Aorta (tissue), 5 donors: Measurements from ENCODE around the gene CFAP221. TPM values are rescaled to one million over a fixed set of nuclear protein-coding genes. Genes with fewer than 3 reads are reported as not detected.

Experiments
- ATAC-seq: fragments of 200-7000 bp; cut with Tn5 transposase; one replicate; pipeline ENCODE4 v1.9.1; 2022; ENCODE audit warnings: moderate library complexity; ENCODE audit not compliant: low FRiP score
- DNase-seq, 2 donors: peaks; one replicate each; pipeline ENCODE4 v3.0.0-alpha.2; 2020
- H3K27ac ChIP-seq, 2 donors: one replicate each; pipeline ENCODE4 v1.5.1; 2013; ENCODE audit warnings: low read length in 2 of 2, mild to moderate bottlenecking in 2 of 2, moderate library complexity in 2 of 2, control low read depth in 1 of 2, inconsistent platforms in 1 of 2, low read depth in 1 of 2
- H3K27me3 ChIP-seq, 2 donors: one replicate each; pipeline ENCODE4 v1.6.1; 2013; ENCODE audit warnings: control low read depth in 1 of 2, low read length in 1 of 2, mild to moderate bottlenecking in 1 of 2, moderate library complexity in 1 of 2; ENCODE audit not compliant: insufficient read depth in 2 of 2, control insufficient read depth in 1 of 2
- H3K36me3 ChIP-seq, 2 donors: one replicate each; pipeline ENCODE4 v1.6.1; 2013; ENCODE audit warnings: control low read depth in 1 of 2, low read length in 1 of 2, mild to moderate bottlenecking in 1 of 2; ENCODE audit not compliant: insufficient read depth in 2 of 2, control insufficient read depth in 1 of 2
- H3K4me1 ChIP-seq, 2 donors: one replicate each; pipeline ENCODE4 v1.6.1; 2013; ENCODE audit warnings: low read length in 2 of 2, control low read depth in 1 of 2, mild to moderate bottlenecking in 1 of 2, moderate library complexity in 1 of 2; ENCODE audit not compliant: insufficient read depth in 2 of 2, control insufficient read depth in 1 of 2
- H3K4me3 ChIP-seq, 2 donors: one replicate each; pipeline ENCODE4 v1.5.1; 2013; ENCODE audit warnings: low read length in 2 of 2, control low read depth in 1 of 2, mild to moderate bottlenecking in 1 of 2
- H3K9me3 ChIP-seq: one replicate; pipeline ENCODE4 v1.6.1; 2013; ENCODE audit warnings: mild to moderate bottlenecking, low read length; ENCODE audit not compliant: control insufficient read depth
- WGBS, 2 donors: extraction: QIAGEN DNeasy Blood & Tissue Kit; methylation state at CpG; one replicate each; pipeline ENCODE4 v1.1.7; 2013; 5-methylcytosine and 5-hydroxymethylcytosine counted together
- intact Hi-C, 2 donors: fragments of 100-400 bp; cut with DNase I; formaldehyde crosslinking; loops; one replicate each; pipeline versions ENCODE4 v1.14.2 to v1.15.0; 2022
- polyA plus RNA-seq, 2 donors: library from polyadenylated mRNA; stranded (reverse); fragments of 200-250 nt; gene quantifications; one replicate each; pipeline ENCODE4 v1.2.3, GENCODE V29; 2013
- total RNA-seq, 2 donors: library from RNA; stranded (reverse); fragmentation: NEBNext Ultra II Directional; extraction: Animal tissue kit (Norgen Biotek cat#: 25700); gene quantifications; one replicate each; pipeline ENCODE4 v1.2.1, GENCODE V29; 2021
- donor health status: healthy with polysubstance abuse.
- donor health status: Bipolar disorder and iron deficiency.
- donor health status: DM: no; HTN: no; CAD: no.
- donor health status: DM: no; HTN: no; CAD: no.
- donor health status: DM: yes; HTN: yes; CAD: no.

Gene CFAP221
- total and polyA plus RNA-seq, 4 donors = 0.18 to 2.1 (median 0.69) TPM; not detected in 1

DNA sequence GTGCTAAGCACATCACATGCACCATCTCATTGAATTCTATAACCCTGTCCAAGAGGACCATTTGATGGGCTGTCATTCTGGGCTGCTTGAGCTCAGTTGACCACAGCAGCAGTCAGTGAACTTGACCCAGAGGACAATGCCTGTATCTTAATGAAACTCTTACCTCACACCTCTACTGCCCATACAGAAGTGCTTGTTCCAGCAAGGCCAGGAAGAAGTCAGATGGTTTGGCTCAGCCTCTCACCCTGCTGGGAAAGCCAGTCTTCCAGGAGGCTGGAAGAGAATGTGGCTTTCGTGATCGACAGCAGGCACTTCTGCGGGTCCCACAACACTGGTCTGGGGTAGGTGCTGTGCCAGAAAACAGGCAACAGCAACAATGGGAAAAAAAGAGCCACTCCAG, 47.3 kb downstream of the CFAP221 start:
- Histone ChIP-seq H3K36me3 (no peaks in the 10 kb centered on the region), H3K27ac (no peak overlapping the region), H3K27me3 (no peaks in the 10 kb centered on the region), H3K4me1 (no peaks in the 10 kb centered on the region), H3K9me3 (no peaks in the 10 kb centered on the region), H3K4me3 (no peak overlapping the region)
- 86 to 89% methylated on average over 3 of the region's 3 CpGs for WGBS, 2 donors
- intact Hi-C loops = no loop called here
- DNase-seq = no peak
- no peak for ATAC-seq

DNA sequence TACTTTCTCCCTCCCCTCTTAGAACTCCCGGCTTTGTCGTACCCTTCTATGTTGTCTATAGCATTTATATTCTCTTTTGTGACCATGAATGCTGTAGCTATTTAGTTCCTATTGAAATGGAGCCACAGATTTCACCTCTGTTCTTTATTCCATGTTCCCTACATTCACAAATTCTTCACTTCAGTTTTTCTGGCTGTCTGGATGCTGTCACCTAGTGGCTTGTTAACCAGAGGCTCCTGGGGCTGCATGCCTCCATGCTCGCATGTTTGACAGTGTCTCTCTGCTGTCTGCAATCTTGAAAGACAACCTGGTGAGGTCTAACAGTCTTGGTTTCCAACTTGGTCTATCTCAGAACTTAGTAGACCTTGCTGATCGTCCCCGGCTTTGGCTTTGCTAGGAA, 48.2 kb downstream of the CFAP221 start:
- intact Hi-C loops = no loop called here
- no peak for DNase-seq
- H3K9me3 ChIP-seq = no peaks in the 10 kb centered on the region
- no peak overlapping the region for H3K4me3 ChIP-seq
- H3K27me3 ChIP-seq = no peaks in the 10 kb centered on the region
- no peaks in the 10 kb centered on the region for H3K4me1 ChIP-seq
- no peaks in the 10 kb centered on the region for H3K36me3 ChIP-seq
- no peak overlapping the region for H3K27ac ChIP-seq
- no peak for ATAC-seq
- WGBS, 2 donors = 74 to 79% methylated on average over 5 of the region's 5 CpGs

DNA sequence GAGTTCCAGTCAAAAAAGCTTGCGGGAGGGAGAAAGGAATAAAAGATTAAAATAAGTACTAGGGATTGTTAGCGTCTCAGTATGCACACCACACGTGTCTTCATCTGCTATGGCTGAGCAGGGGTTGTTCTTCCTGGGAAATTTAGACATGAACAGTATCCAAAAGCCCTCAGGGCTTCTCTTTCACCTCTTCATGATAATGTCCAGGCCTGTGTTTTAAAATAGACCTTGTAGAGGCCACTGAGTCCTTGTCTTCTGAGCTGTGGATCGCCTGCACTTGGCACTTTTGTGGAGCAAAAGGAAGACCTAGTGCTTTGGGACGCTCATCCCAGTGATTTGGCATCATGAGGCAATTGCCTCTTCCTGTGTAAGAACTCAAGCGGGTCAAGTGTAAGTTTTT, 52.4 kb downstream of the CFAP221 start:
- H3K4me1 ChIP-seq = peaks cover 3 to 5% of the 10 kb centered on the region in 2 donors
- H3K36me3 ChIP-seq = no peaks in the 10 kb centered on the region
- DNase-seq (no peak), ATAC-seq (no peak)
- H3K27me3 ChIP-seq = no peaks in the 10 kb centered on the region
- H3K9me3 ChIP-seq = no peaks in the 10 kb centered on the region
- no peak overlapping the region for H3K27ac ChIP-seq
- intact Hi-C loops = no loop called here
- no peak overlapping the region for H3K4me3 ChIP-seq
- 92 to 95% methylated on average over 6 of the region's 6 CpGs for WGBS, 2 donors

DNA sequence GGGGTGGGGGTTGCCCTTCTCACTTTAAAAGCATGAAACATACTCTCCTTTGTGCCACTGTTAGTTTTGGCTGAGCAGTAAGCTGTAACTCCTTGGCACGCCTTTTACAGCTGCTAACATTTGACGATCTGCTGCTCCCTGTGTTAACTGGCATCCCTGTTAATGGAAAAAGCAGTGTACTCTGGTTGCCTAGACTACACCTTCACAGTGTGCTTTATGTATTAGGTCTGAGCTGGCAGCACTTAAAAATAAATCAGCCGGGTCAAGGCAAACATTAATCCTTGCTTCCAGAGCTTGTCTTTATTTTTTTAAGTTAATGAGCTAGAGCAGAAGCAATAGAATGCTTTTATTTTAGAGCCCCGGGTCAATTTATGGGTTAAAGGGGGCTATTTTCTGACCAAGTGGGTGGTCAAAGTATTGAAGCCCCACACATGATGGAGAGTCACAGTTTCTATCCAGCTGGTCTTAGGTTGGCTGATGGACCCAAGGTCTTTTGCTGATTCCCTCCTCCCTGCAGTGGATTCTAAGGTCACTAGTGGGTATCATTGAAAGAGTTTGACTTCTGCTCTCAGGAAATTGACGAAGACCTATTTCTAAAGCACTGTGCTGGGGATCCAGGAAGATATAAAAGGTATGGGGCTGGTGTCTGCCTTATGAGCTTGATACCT, 54.5 kb downstream of the CFAP221 start:
- H3K36me3 ChIP-seq = no peaks in the 10 kb centered on the region
- peak; percentile 64 for ATAC-seq
- H3K27ac ChIP-seq = no peak overlapping the region
- peaks cover 3 to 5% of the 10 kb centered on the region in 2 donors for H3K4me1 ChIP-seq
- H3K27me3 ChIP-seq = no peaks in the 10 kb centered on the region
- 20 to 21% methylated on average over 5 of the region's 5 CpGs for WGBS, 2 donors
- no peak for DNase-seq
- H3K4me3 ChIP-seq = no peak overlapping the region
- intact Hi-C loops = no loop called here
- no peaks in the 10 kb centered on the region for H3K9me3 ChIP-seq

DNA sequence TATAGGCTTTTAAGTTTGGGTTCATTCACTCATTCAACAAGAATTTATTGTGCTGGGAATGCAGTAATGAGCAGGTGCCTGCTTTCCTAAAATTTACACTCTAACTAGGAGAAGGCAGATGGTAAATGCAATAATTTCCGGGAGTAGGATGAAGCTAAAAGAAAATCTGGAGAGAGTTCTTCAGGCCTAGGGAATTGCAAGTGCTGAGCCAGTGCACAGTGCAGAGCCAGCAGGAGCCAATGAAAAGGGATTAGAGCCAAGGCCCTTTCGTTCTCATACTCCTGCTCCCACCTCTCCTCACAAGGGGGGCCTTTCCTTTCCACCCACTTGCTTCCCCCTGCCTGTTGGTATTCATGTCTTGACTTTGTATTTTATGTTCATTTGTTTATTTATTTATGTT, 55.1 kb downstream of the CFAP221 start:
- no peak overlapping the region for H3K4me3 ChIP-seq
- intact Hi-C loops = no loop called here
- no peaks in the 10 kb centered on the region for H3K27me3 ChIP-seq
- no peaks in the 10 kb centered on the region for H3K9me3 ChIP-seq
- WGBS, 2 donors = 47 to 60% methylated on average over 2 of the region's 2 CpGs
- H3K27ac ChIP-seq = no peak overlapping the region
- ATAC-seq = no peak
- no peak for DNase-seq
- no peaks in the 10 kb centered on the region for H3K36me3 ChIP-seq
- peaks cover 3 to 5% of the 10 kb centered on the region in 2 donors for H3K4me1 ChIP-seq

DNA sequence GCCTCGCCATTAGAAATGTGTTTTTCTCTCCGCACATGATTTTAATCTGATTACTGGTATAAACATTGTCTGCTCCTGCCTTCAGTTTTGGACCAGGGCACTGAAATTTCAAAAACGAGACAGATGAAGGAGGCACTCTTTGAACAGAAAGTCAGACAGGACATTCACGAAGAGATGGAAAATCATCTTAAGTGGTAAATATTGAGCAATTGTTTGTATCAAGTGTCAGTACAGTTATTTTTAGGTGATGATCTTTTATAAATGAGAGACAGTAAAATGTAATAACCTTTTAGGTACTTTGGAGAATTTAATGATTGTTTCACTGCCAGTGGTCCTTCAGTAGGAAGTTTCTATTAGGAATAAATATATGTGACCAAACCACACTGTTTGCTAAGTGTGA, 60.8 kb downstream of the CFAP221 start:
- no peak overlapping the region for H3K4me3 ChIP-seq
- intact Hi-C loops = no loop called here
- DNase-seq = no peak
- no peaks in the 10 kb centered on the region for H3K36me3 ChIP-seq
- 84 to 90% methylated on average over 4 of the region's 4 CpGs for WGBS, 2 donors
- H3K27ac ChIP-seq = no peak overlapping the region
- no peaks in the 10 kb centered on the region for H3K27me3 ChIP-seq
- no peak for ATAC-seq
- H3K9me3 ChIP-seq = no peaks in the 10 kb centered on the region
- no peaks in the 10 kb centered on the region for H3K4me1 ChIP-seq

DNA sequence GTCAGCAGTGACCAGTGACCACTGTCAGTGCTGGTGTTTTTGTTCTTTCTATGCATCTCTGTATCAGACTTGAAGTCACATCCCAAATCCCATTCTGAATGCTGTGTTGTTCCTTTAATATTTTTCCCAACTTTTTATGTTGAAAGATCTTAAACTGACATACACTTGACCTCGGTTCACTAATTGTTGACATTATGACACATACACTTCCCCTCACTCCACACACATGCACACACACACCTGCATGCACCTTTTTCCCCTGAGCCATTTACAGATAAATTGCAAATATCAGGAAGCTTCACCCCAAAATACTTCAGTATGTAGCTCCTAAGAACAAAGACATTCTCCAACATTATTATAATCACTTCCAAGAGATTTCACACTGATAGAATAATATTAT, 62.4 kb downstream of the CFAP221 start:
- WGBS, 2 donors = 58 to 71% methylated on average over 1 of the region's 1 CpG
- no peaks in the 10 kb centered on the region for H3K4me1 ChIP-seq
- H3K27me3 ChIP-seq = no peaks in the 10 kb centered on the region
- ATAC-seq (no peak), DNase-seq (no peak)
- no peak overlapping the region for H3K4me3 ChIP-seq
- H3K27ac ChIP-seq = no peak overlapping the region
- H3K36me3 ChIP-seq = no peaks in the 10 kb centered on the region
- intact Hi-C loops = no loop called here
- H3K9me3 ChIP-seq = no peaks in the 10 kb centered on the region

DNA sequence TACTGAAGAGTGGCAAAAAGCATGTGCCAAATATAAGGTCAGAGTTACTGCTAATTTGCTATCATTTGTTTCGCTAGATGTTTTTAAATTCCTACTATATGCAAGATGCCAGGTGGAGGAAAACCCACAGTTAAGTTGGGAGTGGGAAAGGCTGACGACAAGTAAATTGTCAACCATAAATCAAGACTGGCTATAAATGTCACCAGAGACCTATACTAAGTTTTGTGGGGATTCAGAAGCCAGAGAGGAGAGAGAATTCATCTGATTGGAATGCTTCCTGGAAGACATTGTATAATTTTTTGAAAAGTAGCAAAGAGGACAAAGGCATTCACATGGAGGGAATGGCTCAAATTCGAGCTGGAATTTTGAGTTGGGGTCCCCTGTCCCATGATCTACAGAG, 64.3 kb downstream of the CFAP221 start:
- Histone ChIP-seq H3K27ac (no peak overlapping the region), H3K36me3 (no peaks in the 10 kb centered on the region), H3K4me1 (no peaks in the 10 kb centered on the region), H3K9me3 (peaks cover 5% of the 10 kb centered on the region), H3K27me3 (no peaks in the 10 kb centered on the region), H3K4me3 (no peak overlapping the region)
- intact Hi-C loops = no loop called here
- no peak for DNase-seq
- WGBS, 2 donors = 61 to 71% methylated on average over 3 of the region's 3 CpGs
- ATAC-seq = no peak

DNA sequence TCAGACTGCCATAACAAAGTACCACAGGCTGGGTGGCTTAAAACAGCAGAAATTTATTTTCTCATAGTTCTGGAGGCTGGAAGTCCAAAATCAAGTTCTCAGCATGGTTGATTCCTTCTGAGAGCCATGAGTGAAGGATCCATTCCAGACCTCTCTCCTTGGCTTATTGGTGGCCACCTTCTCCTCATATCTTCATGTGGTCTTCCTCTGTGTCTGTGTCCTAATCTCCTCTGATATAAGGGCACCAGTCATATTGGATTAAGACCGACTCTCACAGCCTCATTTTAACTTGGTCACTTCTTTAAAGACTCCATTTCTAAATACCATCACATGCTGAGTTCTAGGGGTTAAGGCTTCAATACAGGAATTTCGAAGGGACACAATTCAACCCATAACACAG, 65.1 kb downstream of the CFAP221 start:
- no peaks in the 10 kb centered on the region for H3K36me3 ChIP-seq
- no peak overlapping the region for H3K4me3 ChIP-seq
- H3K4me1 ChIP-seq = no peaks in the 10 kb centered on the region
- no peak overlapping the region for H3K27ac ChIP-seq
- no peaks in the 10 kb centered on the region for H3K27me3 ChIP-seq
- WGBS, 2 donors = 85% methylated on average over 2 of the region's 2 CpGs
- DNase-seq = no peak
- intact Hi-C loops = no loop called here
- ATAC-seq = no peak
- H3K9me3 ChIP-seq = peaks cover 6% of the 10 kb centered on the region
